Activated CD4-positive, alpha-beta T cell treated with anti-CD3 and anti-CD28 coated beads, Interleukin-2, amount 50 U/mL, for 48 hours (primary cell): ENCODE measurements around the gene TTC16.

Source experiments
- DNase-seq, 2 experiments: peaks; one replicate each; pipeline ENCODE4 v3.0.0-alpha.2; 2020

Gene TTC16

GRCh38 chr9:127698386-127698785, 17.5 kb upstream of the TTC16 start:
- DNase-seq, result no peak

GRCh38 chr9:127698985-127699670, 16.8 kb upstream of the TTC16 start:
- DNase-seq, result peak; percentile 88 to 93

- no peak for DNase-seq
Observed at GRCh38 chr9:127700140-127700539, 15.7 kb upstream of the TTC16 start.

- DNase-seq, result no peak
Observed at GRCh38 chr9:127700594-127701255, 15.2 kb upstream of the TTC16 start.

- DNase-seq, result no peak
Observed at GRCh38 chr9:127703289-127703946, 12.5 kb upstream of the TTC16 start.

GRCh38 chr9:127705577-127706379, 10.1 kb upstream of the TTC16 start:
- no peak for DNase-seq

GRCh38 chr9:127706836-127707241, 9.0 kb upstream of the TTC16 start, which contains the start of gene CFAP157:
Gene CFAP157, plus strand, starts transcription at chr9:127706988. Its CDS starts 44 bp downstream, at chr9:127707032.
- DNase-seq, result no peak

- DNase-seq, result peak; percentile 19 to 45
Observed at GRCh38 chr9:127707766-127708165, 8.1 kb upstream of the TTC16 start.

GRCh38 chr9:127708952-127709587, 6.8 kb upstream of the TTC16 start:
- DNase-seq, result no peak

GRCh38 chr9:127710204-127710783, 5.6 kb upstream of the TTC16 start:
- no peak for DNase-seq

- no peak for DNase-seq
Observed at GRCh38 chr9:127711226-127711701, 4.6 kb upstream of the TTC16 start.

- no peak for DNase-seq
Observed at GRCh38 chr9:127711831-127712274, 4.0 kb upstream of the TTC16 start.

- no peak for DNase-seq
Observed at GRCh38 chr9:127712371-127712770, 3.5 kb upstream of the TTC16 start.

GRCh38 chr9:127712867-127713266, 3.0 kb upstream of the TTC16 start:
- no peak for DNase-seq

GRCh38 chr9:127714020-127714750, 1.7 kb upstream of the TTC16 start:
- no peak for DNase-seq

GRCh38 chr9:127714951-127715469, 869 bp upstream of the TTC16 start:
- DNase-seq, result peak; percentile 16 to 28

- DNase-seq, result no peak
Observed at GRCh38 chr9:127716412-127716811, 533 bp downstream of the TTC16 start.

GRCh38 chr9:127717766-127718165, 1.9 kb downstream of the TTC16 start:
- DNase-seq, result no peak

- no peak for DNase-seq
Observed at GRCh38 chr9:127720031-127720864, 4.4 kb downstream of the TTC16 start.

GRCh38 chr9:127720865-127721227, 5.0 kb downstream of the TTC16 start:
- no peak for DNase-seq
